ENCODE results near the gene LTF.

Gene LTF

DNA sequence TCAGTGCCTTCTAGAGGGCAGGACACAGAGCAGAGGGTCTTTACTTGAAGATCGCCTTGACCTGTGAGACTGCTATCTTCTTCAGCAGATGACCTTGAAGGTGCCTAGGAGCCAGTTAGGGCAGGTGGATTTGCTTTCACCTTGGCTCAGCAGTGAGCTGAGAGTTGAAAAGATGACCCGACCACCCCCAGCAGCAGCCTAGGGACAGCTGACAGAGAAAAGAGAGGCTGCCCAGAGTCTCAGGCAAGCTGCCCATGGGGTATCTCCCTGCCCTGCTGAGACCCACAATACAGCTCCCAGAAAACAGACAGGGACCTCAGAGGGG, 453 bp upstream of the LTF start:
- H3K56ac ChIP-seq (ENCODE audit: low read length): no peak overlapping the region
- no peak for DNase-seq
- no peaks in the 10 kb centered on the region for H3K79me1 ChIP-seq (ENCODE audit: low read length)
- no peak overlapping the region for H3K4me2 ChIP-seq (ENCODE audit: low read length)
- H3K4ac ChIP-seq (ENCODE audit: low read depth, low read length): no peak overlapping the region
- H3K4me1 ChIP-seq (ENCODE audit: control insufficient read depth, low read depth, low read length): no peaks in the 10 kb centered on the region
- no peak overlapping the region for H3K18ac ChIP-seq (ENCODE audit: low read length)
- H2BK5ac ChIP-seq (ENCODE audit: low read length): no peak overlapping the region
- H2BK120ac ChIP-seq (ENCODE audit: low read depth, low read length): no peak overlapping the region
- no peak overlapping the region for H3K4me3 ChIP-seq (ENCODE audit: low read length)
- H3K9ac ChIP-seq (ENCODE audit: low read length): no peak overlapping the region
- H3K23ac ChIP-seq (ENCODE audit: low read length): no peak overlapping the region
- no CpG with 5 or more reads among the region's 2 CpGs for WGBS (ENCODE audit: extremely low coverage, insufficient coverage, low lambda C conversion rate)
- H3K27ac ChIP-seq (ENCODE audit: low read depth, low read length): no peak overlapping the region
- H3K36me3 ChIP-seq (ENCODE audit: control insufficient read depth, insufficient read depth, low read length): no peaks in the 10 kb centered on the region
- H2BK15ac ChIP-seq (replicated peaks; ENCODE audit: low read depth): no peak overlapping the region
- no peak overlapping the region for H4K5ac ChIP-seq (ENCODE audit: low read length)
- no peak overlapping the region for H4K8ac ChIP-seq (ENCODE audit: low read depth, low read length)
- H2AK5ac ChIP-seq (ENCODE audit: low read length): no peak overlapping the region
- no peaks in the 10 kb centered on the region for H3K79me2 ChIP-seq (ENCODE audit: control insufficient read depth, insufficient read depth, low read length)
- H3K27me3 ChIP-seq (ENCODE audit: insufficient read depth, low read length, poor library complexity): no peaks in the 10 kb centered on the region

DNA sequence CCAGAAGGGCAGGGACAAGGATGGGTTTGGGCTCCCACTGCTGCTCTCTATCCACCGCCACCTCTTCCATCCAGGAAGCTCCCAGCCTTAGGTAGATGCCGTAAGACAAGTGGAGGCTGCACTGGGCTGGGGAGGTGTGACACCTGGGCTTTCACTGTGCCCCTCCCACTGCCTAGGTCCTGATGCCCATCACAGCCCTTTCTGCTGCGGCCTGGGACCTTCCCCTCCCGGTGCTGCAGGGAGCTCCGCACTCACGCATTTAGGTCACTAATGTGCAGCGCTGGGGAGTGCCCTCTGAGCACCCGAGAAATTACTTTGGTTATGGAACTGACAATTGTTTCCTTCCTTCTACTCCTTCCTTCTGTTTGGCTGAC, 850 bp downstream of the LTF start:
- Histone ChIP-seq H2BK120ac (ENCODE audit: low read depth, low read length) (no peak overlapping the region), H2BK15ac (replicated peaks; ENCODE audit: low read depth) (no peak overlapping the region), H3K79me2 (ENCODE audit: control insufficient read depth, insufficient read depth, low read length) (no peaks in the 10 kb centered on the region), H3K79me1 (ENCODE audit: low read length) (no peaks in the 10 kb centered on the region), H3K56ac (ENCODE audit: low read length) (no peak overlapping the region), H3K9ac (ENCODE audit: low read length) (no peak overlapping the region), H3K4ac (ENCODE audit: low read depth, low read length) (no peak overlapping the region), H3K4me2 (ENCODE audit: low read length) (no peak overlapping the region), H3K27ac (ENCODE audit: low read depth, low read length) (no peak overlapping the region), H3K23ac (ENCODE audit: low read length) (no peak overlapping the region), H4K5ac (ENCODE audit: low read length) (no peak overlapping the region), H3K18ac (ENCODE audit: low read length) (no peak overlapping the region), H3K4me3 (ENCODE audit: low read length) (no peak overlapping the region), H4K8ac (ENCODE audit: low read depth, low read length) (no peak overlapping the region), H3K4me1 (ENCODE audit: control insufficient read depth, low read depth, low read length) (no peaks in the 10 kb centered on the region), H3K36me3 (ENCODE audit: control insufficient read depth, insufficient read depth, low read length) (no peaks in the 10 kb centered on the region), H3K27me3 (ENCODE audit: insufficient read depth, low read length, poor library complexity) (no peaks in the 10 kb centered on the region), H2AK5ac (ENCODE audit: low read length) (no peak overlapping the region), H2BK5ac (ENCODE audit: low read length) (no peak overlapping the region)
- no CpG with 5 or more reads among the region's 8 CpGs for WGBS (ENCODE audit: extremely low coverage, insufficient coverage, low lambda C conversion rate)
- DNase-seq: no peak

DNA sequence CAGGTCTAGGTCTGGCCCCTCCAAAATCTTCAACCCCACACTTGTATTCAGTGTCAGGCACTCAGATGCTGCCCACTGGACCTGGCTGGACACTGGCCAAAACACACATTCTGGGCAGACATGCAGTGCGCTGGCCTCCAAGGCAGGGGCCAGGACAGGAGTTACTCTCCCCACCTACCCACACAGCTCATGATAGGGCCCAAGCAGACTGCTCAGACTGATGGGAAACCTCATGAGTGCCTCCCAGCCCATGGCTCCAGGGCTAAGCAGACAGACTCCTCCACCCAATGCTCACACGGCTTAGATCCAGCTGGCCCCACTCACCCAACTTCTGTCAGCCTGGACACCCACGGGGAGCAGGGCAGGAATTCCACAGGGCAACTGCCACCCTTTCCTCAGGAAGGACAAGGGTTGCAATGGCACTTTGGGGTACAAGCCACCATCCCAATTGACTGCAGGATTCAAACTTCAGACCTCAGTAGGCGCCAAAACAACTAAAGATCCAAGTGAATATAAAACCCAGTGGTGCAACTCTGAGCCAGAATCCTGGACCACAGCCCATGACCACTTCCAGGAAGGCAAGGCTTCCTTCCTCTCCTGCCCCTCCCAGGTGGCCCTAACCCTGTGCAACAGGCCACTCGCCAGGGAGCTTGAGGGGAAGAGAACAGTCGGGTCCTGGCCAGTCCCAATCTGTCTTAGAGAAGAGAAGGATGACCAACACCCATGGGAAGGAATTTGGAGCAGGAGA, 1.4 kb downstream of the LTF start:
- no peaks in the 10 kb centered on the region for H3K79me2 ChIP-seq (ENCODE audit: control insufficient read depth, insufficient read depth, low read length)
- no peak overlapping the region for H3K4me3 ChIP-seq (ENCODE audit: low read length)
- no peak overlapping the region for H3K4me2 ChIP-seq (ENCODE audit: low read length)
- H3K36me3 ChIP-seq (ENCODE audit: control insufficient read depth, insufficient read depth, low read length): no peaks in the 10 kb centered on the region
- no peak overlapping the region for H2AK5ac ChIP-seq (ENCODE audit: low read length)
- no peak overlapping the region for H3K23ac ChIP-seq (ENCODE audit: low read length)
- H2BK5ac ChIP-seq (ENCODE audit: low read length): no peak overlapping the region
- WGBS (ENCODE audit: extremely low coverage, insufficient coverage, low lambda C conversion rate): no CpG with 5 or more reads among the region's 6 CpGs
- H2BK15ac ChIP-seq (replicated peaks; ENCODE audit: low read depth): no peak overlapping the region
- H3K56ac ChIP-seq (ENCODE audit: low read length): no peak overlapping the region
- H3K27me3 ChIP-seq (ENCODE audit: insufficient read depth, low read length, poor library complexity): no peaks in the 10 kb centered on the region
- DNase-seq: no peak
- no peak overlapping the region for H3K18ac ChIP-seq (ENCODE audit: low read length)
- H2BK120ac ChIP-seq (ENCODE audit: low read depth, low read length): no peak overlapping the region
- no peak overlapping the region for H3K9ac ChIP-seq (ENCODE audit: low read length)
- no peak overlapping the region for H3K27ac ChIP-seq (ENCODE audit: low read depth, low read length)
- H3K79me1 ChIP-seq (ENCODE audit: low read length): no peaks in the 10 kb centered on the region
- no peak overlapping the region for H4K8ac ChIP-seq (ENCODE audit: low read depth, low read length)
- no peak overlapping the region for H3K4ac ChIP-seq (ENCODE audit: low read depth, low read length)
- no peaks in the 10 kb centered on the region for H3K4me1 ChIP-seq (ENCODE audit: control insufficient read depth, low read depth, low read length)
- H4K5ac ChIP-seq (ENCODE audit: low read length): no peak overlapping the region

DNA sequence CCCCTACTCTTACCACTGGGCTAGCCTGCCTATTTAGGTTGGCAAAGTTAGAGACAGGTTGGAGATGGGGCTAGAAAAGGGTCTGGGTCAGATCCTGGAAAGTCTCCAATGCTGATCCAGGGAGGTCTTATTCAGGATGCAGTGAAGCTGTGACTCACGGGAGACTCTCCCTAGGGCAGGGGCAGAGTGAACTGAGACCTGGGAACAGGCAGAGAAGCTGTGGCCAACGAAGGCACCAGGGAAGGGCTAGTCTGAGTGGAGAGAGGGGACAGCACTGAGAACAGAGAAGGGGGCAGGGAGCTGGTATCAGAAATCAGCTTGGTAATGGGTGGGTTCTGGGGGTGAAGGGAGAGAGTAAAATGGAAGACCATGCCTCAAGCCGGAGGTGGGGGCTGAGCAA, 2.2 kb downstream of the LTF start:
- Histone ChIP-seq H3K79me1 (ENCODE audit: low read length) (no peaks in the 10 kb centered on the region), H3K18ac (ENCODE audit: low read length) (no peak overlapping the region), H3K79me2 (ENCODE audit: control insufficient read depth, insufficient read depth, low read length) (no peaks in the 10 kb centered on the region), H3K4me2 (ENCODE audit: low read length) (no peak overlapping the region), H3K23ac (ENCODE audit: low read length) (no peak overlapping the region), H3K9ac (ENCODE audit: low read length) (no peak overlapping the region), H2BK15ac (replicated peaks; ENCODE audit: low read depth) (no peak overlapping the region), H3K27ac (ENCODE audit: low read depth, low read length) (no peak overlapping the region), H3K4me3 (ENCODE audit: low read length) (no peak overlapping the region), H4K5ac (ENCODE audit: low read length) (no peak overlapping the region), H2BK120ac (ENCODE audit: low read depth, low read length) (no peak overlapping the region), H2AK5ac (ENCODE audit: low read length) (no peak overlapping the region), H3K56ac (ENCODE audit: low read length) (no peak overlapping the region), H3K4me1 (ENCODE audit: control insufficient read depth, low read depth, low read length) (no peaks in the 10 kb centered on the region), H2BK5ac (ENCODE audit: low read length) (no peak overlapping the region), H3K4ac (ENCODE audit: low read depth, low read length) (no peak overlapping the region), H3K27me3 (ENCODE audit: insufficient read depth, low read length, poor library complexity) (no peaks in the 10 kb centered on the region), H4K8ac (ENCODE audit: low read depth, low read length) (no peak overlapping the region), H3K36me3 (ENCODE audit: control insufficient read depth, insufficient read depth, low read length) (no peaks in the 10 kb centered on the region)
- no peak for DNase-seq
- WGBS (ENCODE audit: extremely low coverage, insufficient coverage, low lambda C conversion rate): no CpG with 5 or more reads among the region's 3 CpGs

DNA sequence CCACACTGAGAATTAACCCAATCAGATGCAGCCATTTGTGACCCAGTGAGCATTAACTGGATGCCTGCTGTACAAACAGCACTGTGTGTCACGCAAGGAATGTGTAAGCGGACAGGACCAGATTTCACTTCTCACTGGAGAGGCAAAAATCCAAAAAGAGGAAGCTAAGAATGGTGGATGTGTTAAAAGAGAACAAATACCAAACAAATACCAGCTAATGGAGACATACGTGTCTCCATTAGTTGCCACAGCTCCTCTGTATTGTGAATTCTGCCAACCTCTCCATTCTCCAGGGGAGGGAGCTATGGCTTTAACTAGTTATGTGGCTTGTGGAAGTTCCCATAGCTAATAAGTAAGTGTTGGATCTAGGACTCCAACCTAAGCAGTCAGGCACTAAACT, 2.6 kb downstream of the LTF start:
- Histone ChIP-seq H3K4me2 (ENCODE audit: low read length) (no peak overlapping the region), H3K56ac (ENCODE audit: low read length) (no peak overlapping the region), H3K4me3 (ENCODE audit: low read length) (no peak overlapping the region), H2BK15ac (replicated peaks; ENCODE audit: low read depth) (no peak overlapping the region), H4K8ac (ENCODE audit: low read depth, low read length) (no peak overlapping the region), H3K23ac (ENCODE audit: low read length) (no peak overlapping the region), H3K27ac (ENCODE audit: low read depth, low read length) (no peak overlapping the region), H3K36me3 (ENCODE audit: control insufficient read depth, insufficient read depth, low read length) (no peaks in the 10 kb centered on the region), H3K4me1 (ENCODE audit: control insufficient read depth, low read depth, low read length) (no peaks in the 10 kb centered on the region), H2AK5ac (ENCODE audit: low read length) (no peak overlapping the region), H3K27me3 (ENCODE audit: insufficient read depth, low read length, poor library complexity) (no peaks in the 10 kb centered on the region), H3K9ac (ENCODE audit: low read length) (no peak overlapping the region), H3K79me2 (ENCODE audit: control insufficient read depth, insufficient read depth, low read length) (no peaks in the 10 kb centered on the region), H4K5ac (ENCODE audit: low read length) (no peak overlapping the region), H3K18ac (ENCODE audit: low read length) (no peak overlapping the region), H2BK5ac (ENCODE audit: low read length) (no peak overlapping the region), H3K79me1 (ENCODE audit: low read length) (no peaks in the 10 kb centered on the region), H3K4ac (ENCODE audit: low read depth, low read length) (no peak overlapping the region), H2BK120ac (ENCODE audit: low read depth, low read length) (no peak overlapping the region)
- DNase-seq: peak; percentile 66
- whole genome bisulfite sequencing (ENCODE audit: extremely low coverage, insufficient coverage, low lambda C conversion rate): no CpG with 5 or more reads among the region's 3 CpGs

DNA sequence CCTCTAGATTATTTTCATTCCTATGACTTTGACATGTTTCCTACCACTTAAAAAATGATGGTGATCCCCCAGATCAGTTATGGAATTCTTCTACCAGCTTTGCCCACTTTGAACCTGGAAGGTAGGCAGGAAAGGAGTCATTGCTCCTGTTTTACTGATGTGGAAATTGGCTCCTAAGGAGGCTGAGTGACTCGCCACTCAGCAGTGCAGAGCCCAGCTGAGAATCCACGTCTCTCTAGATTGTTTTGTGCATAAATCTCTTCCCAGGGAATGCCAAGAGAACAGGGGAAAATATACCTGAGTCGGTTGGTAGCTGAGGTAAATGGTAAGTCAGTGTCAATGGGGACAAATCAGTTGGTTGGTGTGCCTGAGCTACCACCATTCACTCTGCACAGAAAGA, 4.7 kb downstream of the LTF start:
- H3K79me1 ChIP-seq (ENCODE audit: low read length): no peaks in the 10 kb centered on the region
- no peaks in the 10 kb centered on the region for H3K27me3 ChIP-seq (ENCODE audit: insufficient read depth, low read length, poor library complexity)
- no peak overlapping the region for H3K4ac ChIP-seq (ENCODE audit: low read depth, low read length)
- no peak overlapping the region for H3K18ac ChIP-seq (ENCODE audit: low read length)
- no peak overlapping the region for H3K4me3 ChIP-seq (ENCODE audit: low read length)
- no peak overlapping the region for H2BK120ac ChIP-seq (ENCODE audit: low read depth, low read length)
- no peak overlapping the region for H2BK5ac ChIP-seq (ENCODE audit: low read length)
- no peaks in the 10 kb centered on the region for H3K36me3 ChIP-seq (ENCODE audit: control insufficient read depth, insufficient read depth, low read length)
- H3K79me2 ChIP-seq (ENCODE audit: control insufficient read depth, insufficient read depth, low read length): no peaks in the 10 kb centered on the region
- H4K5ac ChIP-seq (ENCODE audit: low read length): no peak overlapping the region
- H3K27ac ChIP-seq (ENCODE audit: low read depth, low read length): no peak overlapping the region
- no peak overlapping the region for H3K4me2 ChIP-seq (ENCODE audit: low read length)
- no CpG with 5 or more reads among the region's 3 CpGs for WGBS (ENCODE audit: extremely low coverage, insufficient coverage, low lambda C conversion rate)
- no peak overlapping the region for H2BK15ac ChIP-seq (replicated peaks; ENCODE audit: low read depth)
- no peak overlapping the region for H3K9ac ChIP-seq (ENCODE audit: low read length)
- no peaks in the 10 kb centered on the region for H3K4me1 ChIP-seq (ENCODE audit: control insufficient read depth, low read depth, low read length)
- H2AK5ac ChIP-seq (ENCODE audit: low read length): no peak overlapping the region
- DNase-seq: no peak
- H3K23ac ChIP-seq (ENCODE audit: low read length): no peak overlapping the region
- no peak overlapping the region for H4K8ac ChIP-seq (ENCODE audit: low read depth, low read length)
- H3K56ac ChIP-seq (ENCODE audit: low read length): no peak overlapping the region

All from mesendoderm (in vitro differentiated cells).